Measurements from ENCODE around the gene ERH. TPM values are rescaled to one million over a fixed set of nuclear protein-coding genes. Genes with fewer than 3 reads are reported as not detected.

The ERH gene
- total RNA-seq, 1 experiment from 2014 or later, result 352 TPM

DNA sequence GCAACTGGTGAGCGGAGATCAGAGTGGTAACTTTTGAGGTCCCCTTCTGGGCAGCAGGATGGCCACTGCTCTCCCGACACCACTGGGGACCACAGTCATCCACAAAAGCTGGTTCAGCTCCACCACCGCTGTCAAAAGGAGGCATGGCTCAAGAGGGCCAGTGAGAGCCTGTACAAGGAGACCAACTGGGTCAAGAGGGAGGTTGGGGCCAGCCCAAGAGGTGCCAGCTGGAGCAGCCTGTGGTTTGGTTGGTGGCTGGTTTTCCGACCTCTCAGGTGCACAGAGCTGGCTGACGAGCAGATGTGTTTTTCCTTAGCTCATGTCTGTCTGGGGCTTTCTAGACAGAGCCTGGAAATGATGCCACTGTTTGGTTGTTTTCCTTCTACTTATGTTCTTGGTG, 60.1 kb downstream of the ERH start:
- H3K27ac ChIP-seq (ENCODE audit: low read depth, low read length), result no peak overlapping the region
- RAD21 ChIA-PET (ENCODE audit: low non-redundant PET in 1 of 2, low total read pairs in 2 of 2, uncharacterized antibody in 2 of 2, unreplicated experiment in 2 of 2), result no interaction called here
- H3K9me3 ChIP-seq (ENCODE audit: control insufficient read depth in 1 of 2, insufficient read depth in 1 of 2, low read depth in 1 of 2, low read length in 2 of 2), result no peaks in the 10 kb centered on the region
- peaks cover 8% of the 10 kb centered on the region; the same call in 1 of the 2 replicates for H3K27me3 ChIP-seq (ENCODE audit: insufficient read depth, low read length)
- TF ChIP-seq YY1 (IDR thresholded peaks at IDR 0.05; ENCODE audit: extremely low read depth, insufficient replicate concordance, low read depth, low read length) (no peak), SIN3A (IDR thresholded peaks at IDR 0.05; ENCODE audit: low read depth) (no peak), CTCF (IDR thresholded peaks at IDR 0.05 in 2 of 3, conservative IDR thresholded peaks at IDR 0.05 in 1 of 3; ENCODE audit: borderline replicate concordance in 1 of 3, insufficient read depth in 1 of 3, low read depth in 2 of 3, low read length in 2 of 3) (no peak), POLR2A (IDR thresholded peaks at IDR 0.05; ENCODE audit: borderline replicate concordance, extremely low read depth, insufficient read depth, insufficient read length) (no peak), MAX (IDR thresholded peaks at IDR 0.05) (no peak), SP1 (IDR thresholded peaks at IDR 0.05; ENCODE audit: low read depth) (no peak), ELF1 (IDR thresholded peaks at IDR 0.05; ENCODE audit: borderline replicate concordance, low read depth) (no peak), EZH2phosphoT487 (IDR thresholded peaks at IDR 0.05; ENCODE audit: borderline replicate concordance) (no peak), JUND (IDR thresholded peaks at IDR 0.05) (no peak), CBX3 (IDR thresholded peaks at IDR 0.05; ENCODE audit: low read depth) (no peak), FOSL1 (IDR thresholded peaks at IDR 0.05; ENCODE audit: low read depth) (no peak), SRF (IDR thresholded peaks at IDR 0.05; ENCODE audit: low read depth) (no peak), EZH2 (IDR thresholded peaks at IDR 0.05) (no peak), ZNF274 (IDR thresholded peaks at IDR 0.05; ENCODE audit: low read depth, low read length) (no peak), ZFX (IDR thresholded peaks at IDR 0.05) (no peak)
- TF ChIP-seq, protein P1, sequence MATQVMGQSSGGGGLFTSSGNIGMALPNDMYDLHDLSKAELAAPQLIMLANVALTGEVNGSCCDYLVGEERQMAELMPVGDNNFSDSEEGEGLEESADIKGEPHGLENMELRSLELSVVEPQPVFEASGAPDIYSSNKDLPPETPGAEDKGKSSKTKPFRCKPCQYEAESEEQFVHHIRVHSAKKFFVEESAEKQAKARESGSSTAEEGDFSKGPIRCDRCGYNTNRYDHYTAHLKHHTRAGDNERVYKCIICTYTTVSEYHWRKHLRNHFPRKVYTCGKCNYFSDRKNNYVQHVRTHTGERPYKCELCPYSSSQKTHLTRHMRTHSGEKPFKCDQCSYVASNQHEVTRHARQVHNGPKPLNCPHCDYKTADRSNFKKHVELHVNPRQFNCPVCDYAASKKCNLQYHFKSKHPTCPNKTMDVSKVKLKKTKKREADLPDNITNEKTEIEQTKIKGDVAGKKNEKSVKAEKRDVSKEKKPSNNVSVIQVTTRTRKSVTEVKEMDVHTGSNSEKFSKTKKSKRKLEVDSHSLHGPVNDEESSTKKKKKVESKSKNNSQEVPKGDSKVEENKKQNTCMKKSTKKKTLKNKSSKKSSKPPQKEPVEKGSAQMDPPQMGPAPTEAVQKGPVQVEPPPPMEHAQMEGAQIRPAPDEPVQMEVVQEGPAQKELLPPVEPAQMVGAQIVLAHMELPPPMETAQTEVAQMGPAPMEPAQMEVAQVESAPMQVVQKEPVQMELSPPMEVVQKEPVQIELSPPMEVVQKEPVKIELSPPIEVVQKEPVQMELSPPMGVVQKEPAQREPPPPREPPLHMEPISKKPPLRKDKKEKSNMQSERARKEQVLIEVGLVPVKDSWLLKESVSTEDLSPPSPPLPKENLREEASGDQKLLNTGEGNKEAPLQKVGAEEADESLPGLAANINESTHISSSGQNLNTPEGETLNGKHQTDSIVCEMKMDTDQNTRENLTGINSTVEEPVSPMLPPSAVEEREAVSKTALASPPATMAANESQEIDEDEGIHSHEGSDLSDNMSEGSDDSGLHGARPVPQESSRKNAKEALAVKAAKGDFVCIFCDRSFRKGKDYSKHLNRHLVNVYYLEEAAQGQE (IDR thresholded peaks at IDR 0.05; ENCODE audit: low read depth), result no peak
- H3K36me3 ChIP-seq (ENCODE audit: control insufficient read depth in 1 of 2, insufficient read depth in 2 of 2, low read length in 2 of 2), result no peaks in the 10 kb centered on the region
- H3K4me1 ChIP-seq (ENCODE audit: control insufficient read depth in 1 of 2, insufficient read depth in 2 of 2, low read length in 2 of 2), result no peaks in the 10 kb centered on the region
- BruUV-seq (replicated peaks), result no TSS peak
- no peaks in the 10 kb centered on the region for H3K79me2 ChIP-seq (ENCODE audit: insufficient read depth, low read length)
- CTCF ChIA-PET, result no interaction called here
- no peaks in the 10 kb centered on the region for H3K9me2 ChIP-seq (ENCODE audit: insufficient read depth)
- H4K20me1 ChIP-seq (ENCODE audit: insufficient read depth), result no peaks in the 10 kb centered on the region
- intact Hi-C loops (cut with micrococcal nuclease), result no loop called here
- POLR2A ChIA-PET, result no interaction called here
- no peak overlapping the region for H2AFZ ChIP-seq (ENCODE audit: low read depth, low read length, poor library complexity, severe bottlenecking)
- no peak overlapping the region for H3K9ac ChIP-seq (ENCODE audit: low read length)
- ATAC-seq (no peak), DNase-seq (ENCODE audit: low read depth, low spot score) (no peak)
- no peak overlapping the region for H3K4me2 ChIP-seq (ENCODE audit: low read length)
- no peak overlapping the region for H3K4me3 ChIP-seq (replicated peaks in 1 of 2; ENCODE audit: low read depth in 1 of 2, low read length in 2 of 2)

Data from HCT116 (cell line).